Eye (tissue), 1 donor: ENCODE results near the gene QPCT.
"Not testable (repeated sequence)": the region's sequence is repeated elsewhere in the genome, so short reads cannot be mapped to it uniquely, and the experiment has no call there.

Experiments
- DNase-seq: peaks from one replicate; pipeline ENCODE4 v3.0.0-alpha.2; 2015

The QPCT gene

DNA sequence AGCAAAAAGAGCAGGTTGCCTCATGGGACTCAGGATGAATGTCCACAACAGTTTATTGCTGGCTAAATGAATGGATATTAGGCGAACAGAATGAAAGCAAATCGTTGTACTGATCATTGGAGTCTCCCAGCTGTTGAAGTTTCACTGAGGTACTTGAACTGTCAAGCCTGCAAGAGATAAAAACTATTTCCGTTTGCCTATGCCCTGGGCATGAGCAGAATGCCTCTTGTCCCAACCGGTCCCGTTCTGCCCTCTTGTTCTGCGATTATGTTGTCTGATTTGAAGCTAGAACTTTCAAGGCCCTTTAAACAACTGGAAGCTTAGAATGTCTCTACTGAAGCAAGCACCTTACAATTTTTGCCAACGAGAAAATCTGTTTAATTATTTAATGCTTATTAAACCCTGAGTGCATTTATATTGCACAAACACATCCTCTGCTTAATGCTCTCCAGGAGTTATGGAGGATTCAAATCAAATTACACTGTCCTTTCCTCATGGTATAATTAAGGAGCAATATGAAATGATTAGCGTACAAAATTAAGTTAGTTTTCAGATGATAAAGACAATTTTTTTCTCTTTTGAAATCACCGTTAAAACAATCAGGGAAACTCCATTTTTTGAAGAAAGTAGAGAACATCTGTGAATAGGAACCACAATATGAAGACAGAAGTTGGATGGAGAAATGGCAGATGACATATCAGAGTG, 17.7 kb downstream of the QPCT start:
- DNase-seq = peak; percentile 10

- no peak for DNase-seq
Observed at GRCh38 chr2:37364351-37364750, 19.9 kb downstream of the QPCT start.

- DNase-seq = no peak
Observed at GRCh38 chr2:37365669-37366068, 21.2 kb downstream of the QPCT start.

- DNase-seq = no peak
Observed at GRCh38 chr2:37366773-37367172, 22.3 kb downstream of the QPCT start.

GRCh38 chr2:37367310-37367709, 22.9 kb downstream of the QPCT start:
- no peak for DNase-seq

GRCh38 chr2:37367984-37368383, 23.6 kb downstream of the QPCT start:
- DNase-seq = no peak

GRCh38 chr2:37370666-37371065, 26.2 kb downstream of the QPCT start:
- DNase-seq = no peak

- DNase-seq = no peak
Observed at GRCh38 chr2:37372000-37372399, 27.6 kb downstream of the QPCT start.

- peak; percentile 25 for DNase-seq
Observed at GRCh38 chr2:37375741-37376288, 31.4 kb downstream of the QPCT start.

- peak; percentile 65 for DNase-seq
Observed at GRCh38 chr2:37376421-37377186, 32.2 kb downstream of the QPCT start.

DNA sequence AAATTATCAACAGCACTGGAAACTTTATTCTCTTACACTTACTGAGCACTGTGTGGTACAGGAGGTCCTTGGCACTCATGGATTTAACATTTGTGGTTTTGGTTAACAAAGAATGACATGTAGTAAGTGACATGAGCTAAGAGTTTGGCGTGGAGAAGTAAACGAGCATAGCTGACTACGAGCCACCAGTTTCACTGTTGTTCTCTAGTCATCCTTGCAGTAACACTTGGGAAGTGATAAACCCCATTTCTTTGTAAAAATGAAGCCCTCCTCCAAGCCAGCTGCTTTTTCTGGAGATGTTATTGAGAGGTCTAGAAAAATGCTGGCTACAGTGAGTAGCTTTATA, 32.7 kb downstream of the QPCT start:
- peak; percentile 29 for DNase-seq

- no peak for DNase-seq
Observed at GRCh38 chr2:37378411-37378810, 34.0 kb downstream of the QPCT start.

DNA sequence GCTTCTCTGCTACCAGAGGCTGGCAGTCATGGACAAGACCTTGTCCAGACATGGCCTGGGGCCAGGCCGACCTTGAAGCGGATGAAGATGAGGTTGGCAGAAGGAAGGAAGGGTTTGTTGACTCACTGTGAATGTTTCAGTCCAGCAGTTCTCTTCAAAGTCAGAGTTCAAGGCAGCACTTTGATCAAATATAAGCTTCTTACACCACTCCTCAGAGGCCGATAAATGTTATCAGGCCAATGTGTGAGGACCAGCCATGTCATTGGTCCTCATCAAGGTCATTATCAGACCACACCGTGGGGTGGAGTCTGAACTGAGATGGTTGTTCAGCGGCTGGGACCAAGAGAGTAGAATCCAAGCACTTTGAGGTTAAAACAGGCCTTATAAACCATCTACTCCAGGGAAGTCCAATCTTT, 35.5 kb downstream of the QPCT start:
- no peak for DNase-seq

- not testable (repeated sequence) for DNase-seq
Observed at GRCh38 chr2:37380787-37381186, 36.4 kb downstream of the QPCT start.

- DNase-seq = not testable (repeated sequence)
Observed at GRCh38 chr2:37384261-37384660, 39.8 kb downstream of the QPCT start.

DNA sequence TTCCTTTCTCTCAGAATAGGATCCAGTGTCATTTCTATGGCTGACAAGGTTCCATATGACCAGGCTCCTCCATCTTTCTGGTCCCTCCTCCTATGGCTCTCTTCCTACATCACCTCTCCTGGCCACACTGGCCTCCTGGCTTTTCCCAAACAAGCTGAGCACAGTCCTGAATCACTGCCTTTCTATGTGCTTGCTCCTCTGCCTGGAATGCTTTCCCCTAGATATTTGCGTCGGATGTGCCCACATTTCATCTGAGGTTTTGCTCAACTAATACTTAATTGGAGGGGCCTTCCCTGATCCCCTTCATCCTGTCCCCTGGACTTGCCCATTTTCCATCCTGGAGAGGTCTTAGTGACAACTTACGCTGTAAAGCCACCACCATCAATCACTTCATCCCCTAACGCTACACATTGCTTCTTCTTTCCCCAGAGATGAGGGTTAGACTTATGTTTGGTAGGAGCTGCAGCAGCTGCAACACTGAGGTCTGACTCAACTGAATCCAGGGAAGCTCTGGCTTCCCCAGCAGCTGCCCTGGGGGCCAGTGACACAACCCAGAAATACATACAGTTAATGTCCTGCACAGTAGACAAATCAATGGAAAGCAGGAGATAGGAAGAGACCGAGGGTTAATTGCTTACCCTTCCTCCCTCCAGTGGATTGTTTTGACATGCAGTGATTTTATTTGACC, 42.9 kb downstream of the QPCT start:
- peak; percentile 24 for DNase-seq

- no peak for DNase-seq
Observed at GRCh38 chr2:37388074-37388473, 43.6 kb downstream of the QPCT start.

DNA sequence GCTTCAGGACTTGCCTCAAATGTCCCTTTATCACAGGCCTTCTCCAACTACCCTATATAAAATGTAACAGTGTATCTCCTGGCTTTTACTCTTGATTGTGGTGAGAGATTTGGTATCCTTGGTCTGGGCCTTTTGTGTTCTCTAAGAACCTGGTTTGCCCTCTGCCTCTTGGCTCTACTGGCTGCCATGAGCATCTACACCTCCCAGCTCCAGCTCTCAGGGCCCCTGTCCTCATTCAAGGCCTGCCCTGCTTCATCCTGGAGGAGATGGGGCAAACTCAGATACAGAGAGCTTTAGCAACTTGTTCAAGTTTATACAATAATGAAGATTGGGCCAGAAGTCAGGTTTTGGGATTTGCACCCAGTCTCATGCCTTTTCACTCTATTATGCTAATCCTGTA, 45.0 kb downstream of the QPCT start:
- DNase-seq = no peak

GRCh38 chr2:37389989-37390765, 45.7 kb downstream of the QPCT start:
- no peak for DNase-seq

DNA sequence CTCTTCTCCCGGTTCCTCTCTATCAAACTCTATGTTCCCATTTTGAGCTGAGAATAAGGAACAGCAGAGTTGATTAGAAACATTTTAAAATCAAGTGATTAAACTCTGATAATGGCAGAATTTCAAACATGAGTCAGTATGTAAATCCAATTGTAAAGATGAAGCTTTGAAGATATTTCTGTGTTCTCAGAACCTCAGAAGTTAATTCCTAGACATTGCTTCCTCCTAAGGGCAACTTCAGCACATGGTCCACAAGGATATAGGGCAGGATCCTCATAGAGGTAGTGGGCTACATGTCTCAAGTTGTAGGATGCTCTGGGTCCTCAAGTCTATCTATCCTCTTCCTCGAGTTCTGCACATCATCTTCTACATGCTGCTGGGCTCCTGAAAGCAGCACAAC, 46.3 kb downstream of the QPCT start:
- no peak for DNase-seq

DNA sequence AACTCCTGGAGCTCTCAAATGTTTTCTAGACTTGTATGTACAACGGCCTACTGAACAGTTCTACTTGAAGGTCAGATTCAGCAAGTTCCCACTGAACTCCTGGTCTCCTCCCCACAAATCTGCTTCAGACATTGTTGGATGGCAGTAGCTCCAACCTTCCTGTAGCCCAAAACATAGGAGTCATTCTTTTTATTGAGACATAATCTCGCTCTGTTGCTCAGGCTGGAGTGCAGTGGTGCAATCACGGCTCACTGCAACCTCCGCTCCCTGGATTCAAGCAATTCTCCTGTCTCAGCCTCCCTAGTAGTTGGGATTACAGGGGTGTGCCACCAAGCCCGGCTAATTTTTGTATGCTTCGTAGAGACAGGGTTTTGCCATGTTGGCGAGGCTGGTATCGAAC, 47.3 kb downstream of the QPCT start:
- DNase-seq = no peak

- no peak for DNase-seq
Observed at GRCh38 chr2:37392428-37392827, 48.0 kb downstream of the QPCT start.

- no peak for DNase-seq
Observed at GRCh38 chr2:37394263-37394662, 49.8 kb downstream of the QPCT start.
